Fibroblast of lung (primary cell): ENCODE measurements around the gene MYZAP. TPM values are rescaled to one million over a fixed set of nuclear protein-coding genes. Genes with fewer than 3 reads are reported as not detected.

ENCODE experiments used
- DNase-seq, 2 donors: peaks; one replicate each; pipeline versions ENCODE4 v3.0.0 to v3.0.0-alpha.2; 2010; ENCODE audit warnings: low read depth in 2 of 2
- H2AFZ ChIP-seq: 2 replicates; pipeline ENCODE4 v1.5.1; 2012; ENCODE audit warnings: low read length, control low read depth, inconsistent platforms
- H3K27ac ChIP-seq: 2 replicates; pipeline ENCODE4 v1.5.1; 2011; ENCODE audit warnings: low read length, control low read depth; ENCODE audit not compliant: insufficient read depth
- H3K27me3 ChIP-seq: 2 replicates; pipeline ENCODE4 v1.5.1; 2011; ENCODE audit warnings: mild to moderate bottlenecking, low read length; ENCODE audit not compliant: control insufficient read depth, insufficient read depth
- H3K36me3 ChIP-seq: 2 replicates; pipeline ENCODE4 v1.5.1; 2011; ENCODE audit warnings: low read length; ENCODE audit not compliant: control insufficient read depth, insufficient read depth
- H3K4me1 ChIP-seq: 2 replicates; pipeline ENCODE4 v1.5.1; 2011; ENCODE audit warnings: low read length; ENCODE audit not compliant: control insufficient read depth, insufficient read depth; ENCODE audit errors: extremely low read depth
- H3K4me2 ChIP-seq: 2 replicates; pipeline ENCODE4 v1.5.1; 2011; ENCODE audit warnings: low read length, control low read depth; ENCODE audit not compliant: insufficient read depth; ENCODE audit errors: extremely low read depth
- H3K4me3 ChIP-seq, 4 experiments: fragments of 200-600 bp in 1 of 4; sonication (generic) in 1 of 4; replicated peaks in 1 of 4; 2 replicates each; pipeline ENCODE4 v1.5.1; 2011 to 2016; ENCODE audit warnings: low read length in 4 of 4, low read depth in 3 of 4, mild to moderate bottlenecking in 3 of 4, control low read depth in 2 of 4, inconsistent platforms in 1 of 4, mixed read lengths in 1 of 4; ENCODE audit not compliant: insufficient read depth in 1 of 4; ENCODE audit errors: control extremely low read depth in 1 of 4
- H3K79me2 ChIP-seq: 2 replicates; pipeline ENCODE4 v1.5.1; 2012; ENCODE audit warnings: mild to moderate bottlenecking, low read length, inconsistent platforms; ENCODE audit not compliant: control insufficient read depth, insufficient read depth
- H3K9ac ChIP-seq: 2 replicates; pipeline ENCODE4 v1.5.1; 2011; ENCODE audit warnings: mild to moderate bottlenecking, low read length, control low read depth; ENCODE audit not compliant: insufficient read depth
- H3K9me3 ChIP-seq: 2 replicates; pipeline ENCODE4 v1.5.1; 2012; ENCODE audit warnings: low read depth, low read length; ENCODE audit not compliant: control insufficient read depth, insufficient read depth
- H4K20me1 ChIP-seq: 2 replicates; pipeline ENCODE4 v1.5.1; 2011; ENCODE audit warnings: low read length; ENCODE audit not compliant: control insufficient read depth, insufficient read depth; ENCODE audit errors: extremely low read depth
- CTCF ChIP-seq, 2 donors: IDR thresholded peaks in 1 of 2; conservative IDR thresholded peaks in 1 of 2; 1 replicate in 1 of 2; 2 replicates in 1 of 2; pipeline ENCODE4 v1.5.1; 2011 to 2012; ENCODE audit warnings: low read length in 2 of 2, control low read depth in 1 of 2, inconsistent platforms in 1 of 2, low read depth in 1 of 2, mild to moderate bottlenecking in 1 of 2
- EZH2 ChIP-seq: IDR thresholded peaks from 2 replicates; pipeline ENCODE4 v1.5.1; 2012; ENCODE audit warnings: low read length, control low read depth, mild to moderate bottlenecking; ENCODE audit errors: missing control alignments
- polyA plus RNA-seq, 2 donors: library from polyadenylated mRNA; depleted of rRNA in 1 of 2; stranded (reverse) in 1 of 2; unstranded in 1 of 2; fragments of >200 nt; gene quantifications; 2 replicates each; pipeline ENCODE4 v1.2.1, GENCODE V29; 2011 to 2012; ENCODE audit warnings: missing spikeins in 1 of 2
- total RNA-seq: library from RNA; depleted of rRNA; stranded (reverse); fragments of >200 nt; gene quantifications from 2 replicates; pipeline ENCODE4 v1.2.1, GENCODE V29; 2014

MYZAP gene
- total and polyA plus RNA-seq, 2 donors (not counting 1 experiment from before 2014, with no cell fraction given) = 0.17 TPM; not detected in 1

GRCh38 chr15:57619746-57620145 lies 28.0 kb downstream of the MYZAP start:
- H3K9me3 ChIP-seq = no peaks in the 10 kb centered on the region
- no peaks in the 10 kb centered on the region for H3K4me1 ChIP-seq
- no peaks in the 10 kb centered on the region for H3K79me2 ChIP-seq
- DNase-seq = no peak
- H3K36me3 ChIP-seq = no peaks in the 10 kb centered on the region
- no peak overlapping the region for H3K4me3 ChIP-seq
- no peaks in the 10 kb centered on the region for H4K20me1 ChIP-seq
- TF ChIP-seq CTCF (conservative IDR thresholded peaks at IDR 0.05 in 1 of 2, IDR thresholded peaks at IDR 0.05 in 1 of 2; ENCODE audit: low read depth in 1 of 2, low read length in 2 of 2) (no peak), EZH2 (no peak)
- H3K27ac ChIP-seq = no peak overlapping the region
- H2AFZ ChIP-seq = no peak overlapping the region
- H3K27me3 ChIP-seq = peaks cover 2% of the 10 kb centered on the region
- no peak overlapping the region for H3K9ac ChIP-seq
- H3K4me2 ChIP-seq = no peak overlapping the region

- H4K20me1 ChIP-seq = no peaks in the 10 kb centered on the region
- peaks cover 2% of the 10 kb centered on the region for H3K27me3 ChIP-seq
- no peaks in the 10 kb centered on the region for H3K9me3 ChIP-seq
- no peak overlapping the region for H3K4me2 ChIP-seq
- no peak overlapping the region for H3K4me3 ChIP-seq
- no peaks in the 10 kb centered on the region for H3K36me3 ChIP-seq
- no peak overlapping the region for H3K27ac ChIP-seq
- no peak overlapping the region for H2AFZ ChIP-seq
- H3K9ac ChIP-seq = no peak overlapping the region
- no peaks in the 10 kb centered on the region for H3K79me2 ChIP-seq
- H3K4me1 ChIP-seq = no peaks in the 10 kb centered on the region
- no peak for DNase-seq
- TF ChIP-seq CTCF (conservative IDR thresholded peaks at IDR 0.05 in 1 of 2, IDR thresholded peaks at IDR 0.05 in 1 of 2; ENCODE audit: low read depth in 1 of 2, low read length in 2 of 2) = no peak
These were observed 33.0 kb downstream of the MYZAP start for GRCh38 chr15:57624730-57625129.

- Histone ChIP-seq H4K20me1 (no peaks in the 10 kb centered on the region), H3K9me3 (no peaks in the 10 kb centered on the region), H3K4me1 (no peaks in the 10 kb centered on the region), H3K4me3 (no peak overlapping the region), H3K9ac (no peak overlapping the region), H3K36me3 (no peaks in the 10 kb centered on the region), H2AFZ (no peak overlapping the region), H3K27me3 (no peaks in the 10 kb centered on the region), H3K4me2 (no peak overlapping the region), H3K27ac (no peak overlapping the region), H3K79me2 (no peaks in the 10 kb centered on the region)
- DNase-seq = no peak
- TF ChIP-seq CTCF (conservative IDR thresholded peaks at IDR 0.05 in 1 of 2, IDR thresholded peaks at IDR 0.05 in 1 of 2; ENCODE audit: low read depth in 1 of 2, low read length in 2 of 2) = no peak
- TF ChIP-seq EZH2 = no peak
These were observed 34.2 kb downstream of the MYZAP start for GRCh38 chr15:57625703-57626448.
